HUDEP-2 (cell line): ENCODE results near the gene IL5RA.

ENCODE experiments used
- DNase-seq, 76 experiments: peaks; one replicate each; lab custom pipeline; 2025; ENCODE audit not compliant: unreplicated experiment in 76 of 76; lab: John Stamatoyannopoulos, UW

The IL5RA gene

DNA sequence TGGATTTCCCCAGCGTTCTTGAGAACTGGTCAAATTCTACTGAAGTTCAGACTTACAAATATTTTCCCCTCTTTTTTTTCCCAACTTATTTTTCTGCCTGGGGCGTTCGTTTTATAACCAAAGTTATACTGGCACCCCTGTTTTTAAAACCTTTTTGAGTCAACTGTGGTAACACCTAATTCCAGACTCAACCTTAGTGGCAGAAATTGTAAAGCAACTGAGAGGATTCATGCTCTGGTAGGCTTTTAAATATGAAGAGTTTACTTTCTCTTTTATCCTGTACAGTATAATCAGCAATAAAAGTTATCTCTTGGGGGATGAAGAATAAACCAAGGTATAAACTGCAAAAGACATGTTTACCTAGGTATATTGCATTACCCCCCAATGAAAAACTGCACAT, 2.3 kb downstream of the IL5RA start:
- no peak for DNase-seq

DNA sequence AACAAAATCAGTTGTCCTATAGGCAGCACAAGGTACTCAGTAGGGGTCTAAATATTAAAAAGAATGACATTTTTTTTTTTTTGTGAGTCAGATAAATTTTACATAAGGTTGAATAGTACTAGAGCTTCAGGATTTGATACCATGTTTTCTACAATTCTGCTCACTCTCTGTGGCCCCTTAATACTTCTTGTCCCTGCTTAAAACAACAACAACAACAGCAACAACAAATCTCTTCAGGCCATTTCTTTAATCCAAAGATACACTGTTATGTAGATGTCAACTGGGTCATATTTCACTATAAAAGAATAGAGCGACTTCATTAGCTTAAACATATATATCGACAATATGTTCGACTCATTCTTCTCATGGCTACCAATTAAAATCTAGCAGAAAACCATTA, 3.0 kb downstream of the IL5RA start:
- no peak for DNase-seq

DNA sequence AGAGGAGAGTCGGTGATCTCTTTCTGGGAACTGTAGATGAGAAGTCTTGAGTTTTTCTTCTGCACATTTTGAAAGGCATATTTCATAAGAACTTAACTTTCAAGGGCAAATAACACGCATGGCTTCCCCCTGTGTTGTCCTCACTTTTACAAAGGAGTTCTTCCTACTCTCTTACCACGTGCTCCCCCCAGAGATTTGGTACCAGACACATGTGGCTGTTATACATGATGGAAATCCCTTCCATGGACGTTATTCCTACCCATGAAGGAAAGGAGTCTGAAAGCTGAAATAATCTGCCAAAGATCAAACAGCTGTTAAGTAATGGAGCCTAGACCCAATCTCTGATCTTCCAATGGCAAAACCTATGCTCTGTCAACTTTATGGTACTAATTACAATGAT, 4.4 kb downstream of the IL5RA start:
- DNase-seq, result no peak

DNA sequence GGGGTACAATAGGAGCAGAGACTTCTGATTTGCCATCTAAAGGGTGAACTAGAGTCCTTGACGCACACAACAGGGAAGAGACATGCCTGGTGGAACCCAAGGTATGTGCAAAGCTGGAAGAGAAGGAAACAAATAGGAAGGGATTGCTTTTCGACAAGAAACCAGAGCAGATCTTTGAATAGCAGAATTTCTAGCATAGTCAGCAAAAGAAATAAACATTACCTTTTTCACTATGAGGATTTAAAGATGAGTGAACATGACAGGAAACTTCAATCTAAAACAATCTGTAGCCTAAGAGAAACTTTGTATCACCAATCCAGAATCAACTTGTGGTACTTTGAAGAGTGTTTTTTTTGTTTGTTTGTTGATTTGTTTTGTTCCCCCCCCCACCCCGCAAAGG, 4.9 kb downstream of the IL5RA start:
- no peak for DNase-seq

DNA sequence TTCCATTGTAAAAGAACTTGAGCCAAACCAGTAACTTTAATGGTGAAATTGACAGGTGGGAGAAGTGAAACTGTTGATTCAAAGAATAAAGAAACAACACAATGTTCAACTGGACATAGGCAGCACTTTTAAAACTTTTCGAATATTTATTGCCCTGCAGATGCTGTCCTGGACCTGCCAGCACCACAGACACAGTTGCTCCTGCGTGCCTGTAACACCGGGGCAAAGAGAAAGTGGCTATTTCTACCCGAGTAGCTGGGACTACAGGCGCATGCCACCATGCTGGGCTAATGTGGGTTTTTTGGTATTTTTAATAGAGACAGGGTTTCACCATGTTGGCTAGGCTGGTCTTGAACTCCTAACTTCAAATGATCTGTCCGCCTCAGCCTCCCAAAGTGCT, 7.4 kb downstream of the IL5RA start:
- DNase-seq, result no peak

DNA sequence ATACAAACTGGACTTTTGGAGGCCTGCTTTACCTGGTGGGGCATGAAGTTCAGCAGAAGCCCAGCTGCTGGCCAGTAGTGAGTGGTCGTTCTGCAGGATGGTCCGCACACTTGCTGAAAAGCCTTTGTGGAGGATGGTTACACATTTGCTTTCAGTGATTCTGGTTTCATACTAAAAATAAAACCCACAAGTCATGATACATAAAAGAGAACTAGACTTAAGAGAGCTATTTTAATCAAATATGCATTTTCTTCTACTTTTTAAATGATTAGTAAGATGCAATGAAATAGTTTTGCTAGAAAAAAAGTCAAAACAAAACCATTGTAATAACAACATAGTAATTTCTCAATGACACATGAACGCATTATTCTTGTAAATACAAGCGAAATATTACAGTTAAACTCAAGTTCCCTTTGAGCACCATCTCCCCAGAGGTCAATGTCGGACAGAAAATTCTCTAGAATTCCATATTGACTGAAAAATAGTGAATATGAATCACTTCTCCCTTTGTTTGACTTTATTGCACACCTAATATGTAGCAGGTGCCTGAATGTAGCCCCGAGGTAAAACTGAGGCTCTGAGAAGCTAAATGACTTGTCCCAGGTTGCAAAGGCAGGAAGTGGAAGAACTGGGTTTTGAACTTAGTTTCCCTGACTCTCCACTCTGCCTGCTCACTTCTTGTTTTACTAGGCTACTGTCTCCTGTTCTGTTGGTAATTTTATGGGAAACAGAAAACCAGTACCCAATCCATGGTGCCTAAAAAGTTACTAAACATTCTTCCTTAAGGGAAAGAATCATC, 8.3 kb downstream of the IL5RA start:
- no peak for DNase-seq

DNA sequence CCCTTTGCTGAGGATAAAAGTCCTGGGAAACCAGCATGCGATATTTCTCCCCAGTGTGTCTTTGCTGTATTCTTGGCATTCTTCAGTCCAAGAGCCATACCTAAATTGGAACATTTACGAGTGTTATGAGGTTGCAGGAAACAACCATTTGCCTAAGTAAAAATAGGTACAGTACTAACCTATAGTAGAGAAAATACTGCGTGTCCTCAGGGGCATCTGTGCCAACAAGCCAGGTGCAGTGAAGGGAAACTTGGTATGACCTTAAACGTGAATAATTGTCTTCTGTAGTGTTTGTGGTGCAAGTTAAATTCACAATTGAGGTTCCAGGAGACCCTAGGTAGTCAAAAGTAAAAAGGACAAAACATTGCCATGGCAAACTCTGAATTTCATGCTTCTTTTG, 12.2 kb downstream of the IL5RA start:
- no peak for DNase-seq

DNA sequence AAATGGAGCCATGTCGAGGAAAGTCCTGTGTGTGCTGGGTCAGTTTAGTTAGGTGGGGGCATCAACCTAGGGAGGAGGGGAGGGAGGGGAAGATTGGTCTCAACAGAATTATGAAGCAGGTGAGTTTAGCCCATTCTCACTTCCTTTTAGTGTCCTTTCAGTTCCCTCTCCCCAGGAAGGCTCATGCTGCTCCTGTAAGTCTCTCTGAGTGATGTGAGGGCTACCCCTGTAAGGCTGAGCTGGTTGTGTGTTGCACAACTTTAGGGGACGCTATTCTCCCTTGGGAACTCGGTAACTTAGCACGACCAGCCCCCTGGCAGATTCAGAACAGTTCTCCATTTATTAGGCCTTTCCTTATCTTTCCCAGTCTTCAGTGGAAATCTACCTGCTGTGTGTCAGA, 21.2 kb downstream of the IL5RA start:
- DNase-seq, result no peak

DNA sequence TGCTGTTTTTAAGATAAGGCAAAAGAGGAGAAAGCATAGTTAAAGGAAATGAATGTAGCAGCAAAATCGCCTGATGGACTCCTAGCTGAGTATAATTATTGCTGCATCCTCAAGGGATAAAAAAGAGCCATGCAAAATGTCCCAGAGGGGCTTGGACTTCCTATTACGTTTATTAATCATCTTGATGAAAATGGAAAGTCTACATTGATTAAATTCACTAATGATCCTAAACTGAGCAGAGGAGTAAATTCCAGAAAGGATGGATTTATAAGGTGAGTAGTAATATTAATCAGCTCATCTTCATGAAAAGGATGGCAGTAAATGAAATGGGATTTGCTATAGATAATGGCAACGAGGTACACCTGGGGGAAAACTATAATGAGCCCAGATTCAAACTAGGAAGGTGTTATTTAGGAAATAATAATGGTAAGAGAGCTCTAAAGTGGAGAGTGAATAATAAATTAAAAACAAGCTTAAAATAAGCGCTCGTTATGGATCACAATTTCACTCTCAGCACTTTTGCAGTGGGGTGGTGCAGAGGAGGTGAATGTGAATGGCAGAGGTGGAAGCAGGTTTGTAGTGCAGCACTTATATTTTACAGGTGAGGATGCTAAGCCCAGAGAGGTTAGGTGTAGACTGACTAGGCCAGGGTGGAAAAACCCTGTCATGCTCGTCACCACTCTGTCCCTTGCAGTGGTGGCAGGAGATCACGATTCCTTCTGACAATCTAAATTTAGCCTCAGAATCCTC, 22.3 kb downstream of the IL5RA start:
- no peak for DNase-seq

DNA sequence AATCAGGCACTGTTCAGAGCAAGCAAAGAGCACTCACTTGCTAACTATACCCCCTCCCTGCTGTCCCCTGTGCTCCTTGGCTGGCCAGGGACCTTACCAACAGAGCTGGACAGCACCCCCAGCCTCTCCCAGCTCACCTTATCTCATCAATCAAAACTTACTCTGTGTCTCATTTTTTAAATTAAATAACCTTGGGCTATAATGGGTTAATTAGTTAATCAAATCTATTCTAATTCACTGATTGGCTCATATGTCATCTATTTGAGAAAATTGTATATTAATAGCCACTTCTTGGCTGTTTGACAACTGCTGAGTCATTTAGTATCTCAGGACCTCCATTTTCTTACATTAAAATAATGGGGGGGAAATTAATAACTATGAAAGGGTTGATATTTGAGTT, 22.9 kb downstream of the IL5RA start:
- DNase-seq, result no peak

DNA sequence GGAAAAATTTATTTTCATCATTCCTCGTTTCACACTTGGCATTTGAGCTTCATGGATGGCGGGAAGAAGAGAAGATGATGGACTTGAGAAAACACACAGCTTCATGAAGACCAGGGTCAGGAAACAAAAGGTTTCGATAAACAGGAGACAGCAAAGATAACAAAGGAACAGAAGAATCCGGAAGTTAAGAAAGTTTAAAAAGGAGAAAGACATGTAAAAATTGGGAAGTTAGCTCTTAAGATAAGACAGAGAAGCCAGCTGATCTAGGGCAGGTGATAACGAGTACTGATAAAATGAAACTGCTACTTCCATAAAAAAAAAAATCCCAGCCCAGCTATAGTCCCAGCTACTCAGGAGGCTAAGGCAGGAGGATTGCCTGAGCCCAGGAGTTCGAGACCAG, 23.9 kb downstream of the IL5RA start:
- DNase-seq, result no peak

DNA sequence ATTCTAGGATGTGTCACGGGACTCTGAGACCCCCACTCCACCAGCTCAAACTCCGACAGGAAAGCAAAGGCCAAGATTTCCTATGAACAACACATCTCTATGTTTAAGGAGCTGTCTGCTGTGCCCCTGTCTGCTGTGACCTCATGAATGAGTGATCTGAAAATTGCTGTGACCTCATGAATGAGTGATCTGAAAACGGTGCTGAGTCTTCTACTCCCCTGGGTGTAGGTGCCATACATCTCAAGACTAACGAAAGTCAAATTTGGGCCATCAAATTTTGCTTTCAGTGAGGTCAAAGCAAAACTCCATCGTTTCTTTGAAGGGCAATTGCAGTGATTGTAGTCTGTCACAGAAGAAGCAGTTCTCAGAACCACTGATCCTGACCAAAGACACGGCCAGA, 24.4 kb downstream of the IL5RA start:
- no peak for DNase-seq

DNA sequence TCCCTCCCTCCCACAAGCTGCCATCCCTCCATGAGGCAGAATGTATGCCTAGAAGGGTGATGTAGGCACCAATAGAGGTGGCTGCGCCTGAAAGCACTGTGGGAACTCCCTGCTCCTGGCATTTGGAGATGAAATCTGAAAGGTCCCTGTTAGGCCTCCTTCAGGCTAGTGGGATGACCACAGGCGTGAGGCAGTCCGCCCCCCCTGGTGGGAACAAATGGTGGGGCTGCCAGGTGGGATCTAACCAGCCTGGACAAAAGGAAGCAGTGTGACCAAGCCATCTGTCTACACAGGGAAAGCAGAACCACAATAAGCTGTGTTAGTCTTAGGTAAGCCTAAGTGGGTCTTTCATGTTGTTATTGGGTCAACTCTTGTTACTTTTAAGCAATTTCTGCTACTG, 25.3 kb downstream of the IL5RA start:
- DNase-seq, result no peak

DNA sequence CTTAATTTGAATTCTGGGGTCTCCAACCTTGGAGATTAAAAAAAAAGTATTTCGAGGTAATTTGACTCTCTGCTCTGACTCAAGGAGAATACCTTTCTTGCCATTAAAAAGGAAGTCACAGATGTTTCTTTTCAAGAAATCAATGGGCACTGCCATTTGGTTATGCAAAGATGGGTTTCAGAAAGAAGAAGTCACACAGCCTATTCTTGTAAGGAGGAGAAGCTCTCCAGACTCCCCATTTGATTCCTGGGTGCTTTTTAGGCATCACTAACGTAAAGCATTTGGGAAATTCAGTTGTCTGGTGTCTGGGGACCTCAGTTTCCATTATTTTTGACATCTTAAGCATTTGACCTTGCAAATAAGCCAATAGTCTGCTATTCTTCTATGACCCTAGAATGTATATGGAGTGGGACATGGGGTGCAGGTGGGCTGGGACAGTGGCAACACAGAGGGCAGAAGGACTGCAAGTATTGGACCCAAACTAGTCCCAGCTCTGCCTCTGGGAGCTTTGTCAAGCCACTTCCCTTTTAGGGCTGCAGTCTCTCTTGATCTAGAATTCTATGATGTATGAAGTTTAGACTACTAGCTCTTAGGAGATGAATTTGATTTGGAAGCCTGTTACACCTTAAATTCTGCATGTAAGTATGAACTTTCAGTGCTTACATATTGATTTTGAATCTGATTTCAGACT, 27.8 kb downstream of the IL5RA start:
- no peak for DNase-seq

DNA sequence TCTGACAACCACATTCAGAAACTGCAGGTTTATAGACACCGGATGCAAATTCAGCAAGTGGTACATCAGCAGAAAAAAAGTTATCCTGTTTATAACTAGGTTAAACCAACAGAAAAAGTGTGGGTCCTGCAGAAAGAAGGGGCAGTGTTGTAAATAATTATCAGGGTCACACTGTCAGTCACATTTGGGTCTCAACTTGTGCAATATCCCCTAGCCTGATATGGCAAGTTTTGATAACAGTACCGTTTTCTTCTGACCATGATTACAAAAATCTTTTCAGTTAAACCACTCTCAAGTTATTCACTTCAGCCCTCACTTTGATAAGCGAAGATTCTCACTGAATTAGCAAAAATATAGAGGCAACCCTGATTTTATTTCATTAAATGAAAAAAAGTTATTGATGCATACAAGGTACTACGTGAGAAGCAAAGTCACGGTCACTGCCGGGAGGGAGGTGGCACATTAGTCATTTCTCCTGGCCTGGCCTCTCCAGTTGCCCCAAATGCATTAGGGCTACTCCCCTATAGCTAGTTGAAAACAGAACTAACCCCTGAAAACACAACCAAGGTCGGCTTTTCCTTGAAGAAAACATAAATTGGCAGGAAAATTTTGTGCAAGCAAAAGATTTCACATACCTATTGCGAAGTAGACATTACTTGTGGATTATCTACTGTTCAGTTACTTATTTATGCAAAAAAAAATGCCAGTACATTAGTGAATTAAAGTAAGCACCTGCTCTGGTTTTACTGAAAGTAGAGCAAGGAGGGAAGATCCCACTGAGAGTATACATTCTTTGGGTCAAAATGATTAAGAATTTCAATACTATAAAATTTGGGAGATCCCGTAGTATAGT, 28.6 kb downstream of the IL5RA start:
- DNase-seq, result no peak

DNA sequence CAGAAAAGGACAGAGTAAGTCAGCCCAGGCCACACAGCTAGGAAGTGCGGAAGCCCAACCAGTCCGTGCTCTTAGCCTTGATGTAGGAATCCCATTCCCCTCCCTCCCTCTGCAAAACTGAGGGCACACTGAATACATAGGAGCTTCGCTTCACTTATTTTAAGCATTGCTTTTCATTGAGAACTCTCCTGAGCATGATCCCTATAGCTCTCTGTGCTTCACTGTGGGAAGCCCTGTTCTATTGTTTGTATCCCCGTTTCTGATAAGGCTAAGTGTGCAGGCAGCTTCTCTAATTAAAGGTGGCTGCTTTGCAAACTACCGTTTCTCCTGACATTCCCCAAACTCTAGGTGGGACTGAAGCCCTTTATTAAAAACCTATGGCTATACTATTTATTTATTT, 29.9 kb downstream of the IL5RA start:
- DNase-seq, result no peak

DNA sequence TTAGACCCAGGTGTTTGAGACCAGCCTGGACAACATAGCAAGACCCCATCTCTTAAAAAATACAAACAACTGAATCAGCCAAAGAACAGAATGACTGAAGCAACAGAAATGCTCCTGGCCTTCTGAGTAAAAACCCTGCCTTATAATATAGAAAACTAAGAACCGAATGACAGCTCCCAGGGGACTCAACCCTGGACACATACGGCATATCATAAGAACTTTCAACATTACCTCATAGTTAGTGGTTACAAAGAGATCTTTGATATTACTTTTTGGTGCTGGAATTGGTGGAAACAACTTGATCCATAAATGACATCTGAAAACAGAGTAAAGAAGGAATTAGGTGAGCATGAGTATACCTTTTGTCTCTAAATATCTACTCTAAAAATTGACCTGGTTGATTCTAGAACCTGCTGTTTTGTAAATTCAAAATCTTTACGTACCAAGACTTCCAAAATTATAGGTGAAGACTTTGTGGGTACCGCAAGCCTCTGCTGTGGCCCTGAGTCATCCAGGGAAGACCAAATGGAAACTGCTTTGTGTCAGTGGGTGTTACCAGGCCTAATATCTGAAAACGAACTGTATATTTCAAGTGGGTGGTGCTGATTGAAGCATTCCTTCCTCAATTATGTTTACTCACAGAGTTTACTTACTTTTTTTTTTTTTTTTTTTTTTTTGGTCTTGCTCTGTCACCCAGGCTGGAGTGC, 35.5 kb downstream of the IL5RA start:
- DNase-seq, result no peak

DNA sequence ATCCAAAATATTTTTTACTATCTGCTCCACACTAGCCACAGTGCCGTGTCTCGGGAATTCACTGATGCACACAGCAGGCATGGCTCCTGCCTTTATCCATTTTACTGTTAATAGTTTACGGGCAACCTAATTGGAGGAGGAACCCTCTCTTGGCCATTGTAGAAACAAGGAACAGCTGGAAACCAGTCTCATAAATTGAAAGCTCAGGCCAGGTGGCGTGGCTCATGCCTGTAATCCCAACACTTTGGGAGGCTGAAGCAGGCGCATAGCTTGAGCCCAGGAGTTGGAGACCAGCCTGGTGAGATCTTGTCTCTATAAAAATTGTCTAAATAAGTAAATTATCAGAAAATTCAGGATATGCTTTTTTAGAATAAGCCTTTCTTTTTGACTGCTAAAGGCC, 39.0 kb downstream of the IL5RA start:
- no peak for DNase-seq

DNA sequence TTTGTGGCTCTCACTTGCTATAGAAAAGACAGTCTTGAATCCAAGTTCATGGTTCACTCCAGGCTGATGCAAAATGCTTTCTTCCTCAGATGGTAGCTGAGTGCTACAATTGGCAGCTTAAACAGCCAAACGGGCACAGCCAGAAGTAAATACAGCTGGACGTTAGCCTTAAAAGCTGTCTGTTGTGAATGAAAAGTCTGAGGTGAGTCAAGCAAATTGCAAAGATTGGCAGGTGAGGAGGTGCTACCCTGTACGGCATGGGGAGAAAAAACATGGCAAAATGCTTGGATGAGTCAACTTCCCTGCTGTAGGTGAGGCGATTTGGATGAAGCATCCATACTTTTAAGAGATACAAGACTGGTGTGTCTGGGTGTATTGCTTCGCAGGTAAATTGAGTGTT, 40.5 kb downstream of the IL5RA start:
- no peak for DNase-seq

DNA sequence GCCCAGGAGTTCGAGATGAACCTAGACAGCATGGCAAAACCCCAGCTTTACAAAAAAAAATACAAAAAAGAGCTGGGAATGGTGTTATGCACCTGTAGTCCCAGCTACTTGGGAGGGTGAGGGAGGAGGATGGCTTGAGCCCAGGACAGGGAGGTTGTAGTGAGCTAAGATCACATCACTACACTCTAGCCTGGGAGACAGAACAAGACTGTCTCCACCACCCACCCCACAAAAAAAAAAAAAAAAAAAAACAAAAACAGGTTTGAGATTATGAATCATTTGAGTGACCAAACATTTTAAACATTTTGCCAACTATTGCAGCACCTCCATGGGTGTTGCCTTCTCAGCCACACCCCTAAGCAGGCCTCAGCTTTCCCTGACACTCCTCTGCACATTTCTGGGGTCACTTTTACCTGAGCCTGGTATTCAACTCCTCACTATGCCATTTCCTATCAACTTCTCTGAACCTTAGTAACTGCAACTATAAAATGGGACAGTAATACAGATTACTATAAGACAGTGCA, 41.8 kb downstream of the IL5RA start:
- DNase-seq, result no peak
